ENCODE results near the gene SLC25A4.
A peak's percentile ranks its signal among the peaks of the same experiment; 100 is the strongest.
"Not testable (repeated sequence)": the region's sequence is repeated elsewhere in the genome, so short reads cannot be mapped to it uniquely, and the experiment has no call there.

Gene SLC25A4

DNA sequence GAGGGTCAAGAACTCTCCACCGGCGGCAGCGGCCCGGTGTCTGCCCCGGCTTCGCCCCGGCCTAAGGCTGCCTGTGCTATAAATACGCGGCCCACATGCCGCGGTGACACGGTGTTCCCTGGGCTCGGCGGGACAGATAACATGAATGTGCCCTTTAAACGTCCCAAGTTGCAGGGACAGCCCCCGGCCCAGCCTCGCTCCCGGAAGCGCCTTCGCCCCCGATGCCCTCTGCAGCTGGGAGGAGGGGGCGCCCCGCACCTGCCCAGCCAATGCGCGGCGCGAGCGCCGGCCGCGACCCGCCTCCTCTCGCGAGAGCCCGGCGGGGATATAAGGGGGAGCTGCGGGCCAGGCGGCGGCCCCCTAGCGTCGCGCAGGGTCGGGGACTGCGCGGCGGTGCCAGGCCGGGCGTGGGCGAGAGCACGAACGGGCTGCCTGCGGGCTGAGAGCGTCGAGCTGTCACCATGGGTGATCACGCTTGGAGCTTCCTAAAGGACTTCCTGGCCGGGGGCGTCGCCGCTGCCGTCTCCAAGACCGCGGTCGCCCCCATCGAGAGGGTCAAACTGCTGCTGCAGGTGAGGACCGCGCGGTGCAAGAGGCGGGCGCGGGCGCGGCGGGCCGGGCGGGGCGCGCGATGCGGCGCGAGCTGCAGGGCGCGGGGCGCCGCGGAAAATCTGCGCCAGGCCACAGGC lies at the start of gene SLC25A4:
TSS of gene SLC25A4 (plus strand) at position 355 of the 689 bp plus-strand sequence. CDS start at position 462, 107 bp downstream.
- DNase-seq: peak; percentile 93 to 94
- Mint-ChIP-seq H3K4me1 (peaks cover 14% of the 10 kb centered on the region), H3K27ac (peak within 1 kb of the TSS; percentile 75 to 94), H3K4me3 (peak within 1 kb of the TSS; percentile 92 to 97), H3K27me3 (peaks cover 22% of the 10 kb centered on the region), H3K9me3 (no peaks in the 10 kb centered on the region)
- peak; percentile 96 for ATAC-seq

- Mint-ChIP-seq H3K4me1 (no peaks in the 10 kb centered on the region), H3K27me3 (peaks cover 35% of the 10 kb centered on the region), H3K9me3 (no peaks in the 10 kb centered on the region), H3K27ac (no peak overlapping the region), H3K4me3 (no peak overlapping the region)
- ATAC-seq (no peak), DNase-seq (no peak)
Observed at GRCh38 chr4:185093603-185094002, 49.5 kb upstream of the SLC25A4 start.

GRCh38 chr4:185096032-185096653 lies 46.9 kb upstream of the SLC25A4 start:
- no peaks in the 10 kb centered on the region for H3K9me3 Mint-ChIP-seq
- peaks cover 17% of the 10 kb centered on the region for H3K27me3 Mint-ChIP-seq
- DNase-seq: peak in 1 of 2 donors; percentile 18
- H3K27ac Mint-ChIP-seq: no peak overlapping the region
- H3K4me3 Mint-ChIP-seq: no peak overlapping the region
- no peak for ATAC-seq
- H3K4me1 Mint-ChIP-seq: no peaks in the 10 kb centered on the region

DNA sequence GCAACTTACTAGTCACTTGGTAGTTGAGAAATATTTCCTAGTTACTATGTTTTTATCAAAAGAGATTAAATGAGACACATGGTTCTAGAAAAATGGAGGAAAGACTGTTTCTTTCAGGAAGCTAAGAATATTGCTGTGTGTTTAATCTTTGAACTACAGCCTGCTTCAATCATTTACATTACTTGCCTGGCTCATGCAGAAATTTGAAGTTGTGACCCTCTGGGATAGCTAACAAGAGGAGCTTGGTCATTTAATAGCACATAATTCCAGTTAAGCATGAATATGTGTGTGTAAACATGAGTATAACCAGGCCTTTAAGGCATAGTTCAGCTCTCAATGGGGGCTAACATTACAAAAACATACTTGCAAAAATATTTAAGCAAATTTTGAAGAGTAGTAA lies 44.6 kb upstream of the SLC25A4 start:
- no peaks in the 10 kb centered on the region for H3K4me1 Mint-ChIP-seq
- no peak overlapping the region for H3K27ac Mint-ChIP-seq
- H3K4me3 Mint-ChIP-seq: no peak overlapping the region
- no peaks in the 10 kb centered on the region for H3K9me3 Mint-ChIP-seq
- peaks cover 22% of the 10 kb centered on the region for H3K27me3 Mint-ChIP-seq
- DNase-seq: no peak
- ATAC-seq: no peak

DNA sequence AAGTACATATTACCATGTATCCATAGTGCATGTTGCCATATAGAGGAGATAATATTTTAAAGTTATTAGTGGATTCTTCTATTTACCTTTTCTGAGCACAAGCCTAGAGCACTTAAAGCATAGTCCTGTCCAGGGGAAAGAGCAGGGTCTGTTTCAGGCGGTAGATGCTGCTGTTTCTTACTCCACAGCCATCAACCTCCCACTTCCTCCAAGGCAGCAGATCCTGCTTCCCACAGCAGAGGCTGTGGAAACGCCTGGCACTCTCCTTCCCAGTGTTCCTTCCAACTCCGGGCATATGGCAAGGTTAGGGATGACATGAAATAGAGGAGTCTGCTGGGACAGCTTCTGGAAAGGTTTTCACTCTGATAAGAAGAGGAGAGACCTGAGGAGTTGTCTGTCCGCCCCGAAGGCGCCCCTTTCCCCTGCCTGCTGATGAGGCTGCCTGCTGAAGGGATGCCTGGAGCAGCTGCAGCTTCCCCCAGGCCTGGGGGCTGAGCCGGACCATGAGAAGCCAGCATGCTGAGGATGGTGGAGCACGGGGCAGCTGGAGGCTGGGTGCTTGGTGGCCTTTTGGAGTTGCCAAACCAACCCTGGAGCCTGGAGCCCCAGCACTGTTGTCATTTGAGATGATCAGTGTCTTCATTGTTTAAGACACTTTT lies 43.9 kb upstream of the SLC25A4 start:
- no peak for ATAC-seq
- DNase-seq: no peak
- Mint-ChIP-seq H3K4me1 (no peaks in the 10 kb centered on the region), H3K27ac (no peak overlapping the region), H3K9me3 (no peaks in the 10 kb centered on the region), H3K4me3 (no peak overlapping the region), H3K27me3 (peaks cover 29% of the 10 kb centered on the region)

- DNase-seq (no peak), ATAC-seq (no peak)
- Mint-ChIP-seq H3K4me3 (no peak overlapping the region), H3K4me1 (no peaks in the 10 kb centered on the region), H3K9me3 (no peaks in the 10 kb centered on the region), H3K27ac (no peak overlapping the region), H3K27me3 (peaks cover 29% of the 10 kb centered on the region)
Observed at GRCh38 chr4:185099940-185100339, 43.1 kb upstream of the SLC25A4 start.

DNA sequence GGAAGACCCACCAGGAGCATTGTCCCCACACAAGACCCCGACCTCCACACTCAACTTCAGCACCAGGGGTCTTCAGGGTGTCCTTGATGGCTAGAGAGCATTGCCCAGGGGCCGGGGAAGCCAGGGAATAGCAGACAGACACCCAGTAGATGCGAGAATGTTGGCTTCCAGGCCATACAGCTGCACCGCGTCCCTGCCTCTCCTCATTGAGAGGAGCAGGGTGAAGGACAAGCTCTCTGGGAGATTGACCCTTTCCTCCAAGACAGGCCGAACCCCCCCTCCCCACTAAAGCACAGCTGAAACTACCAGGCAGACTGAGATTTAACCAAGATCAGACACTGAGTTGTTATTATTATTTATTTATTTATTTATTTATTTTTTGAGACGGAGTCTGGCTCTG lies 42.6 kb upstream of the SLC25A4 start:
- Mint-ChIP-seq H3K4me1 (no peaks in the 10 kb centered on the region), H3K27ac (no peak overlapping the region), H3K27me3 (peaks cover 29% of the 10 kb centered on the region), H3K4me3 (no peak overlapping the region), H3K9me3 (no peaks in the 10 kb centered on the region)
- DNase-seq: no peak
- ATAC-seq: no peak

- no peak for ATAC-seq
- no peak for DNase-seq
- no peaks in the 10 kb centered on the region for H3K4me1 Mint-ChIP-seq
- H3K27me3 Mint-ChIP-seq: peaks cover 28% of the 10 kb centered on the region
- H3K9me3 Mint-ChIP-seq: no peaks in the 10 kb centered on the region
- H3K4me3 Mint-ChIP-seq: no peak overlapping the region
- H3K27ac Mint-ChIP-seq: no peak overlapping the region
Observed at GRCh38 chr4:185101354-185101890, 41.6 kb upstream of the SLC25A4 start.

- Mint-ChIP-seq H3K4me1 (no peaks in the 10 kb centered on the region), H3K27me3 (peaks cover 38% of the 10 kb centered on the region), H3K27ac (no peak overlapping the region), H3K4me3 (no peak overlapping the region), H3K9me3 (no peaks in the 10 kb centered on the region)
- DNase-seq (no peak), ATAC-seq (no peak)
Observed at GRCh38 chr4:185104733-185105132, 38.3 kb upstream of the SLC25A4 start.

- Mint-ChIP-seq H3K9me3 (no peaks in the 10 kb centered on the region), H3K27me3 (peaks cover 43% of the 10 kb centered on the region), H3K27ac (no peak overlapping the region), H3K4me3 (no peak overlapping the region), H3K4me1 (no peaks in the 10 kb centered on the region)
- DNase-seq (no peak), ATAC-seq (no peak)
Observed at GRCh38 chr4:185106353-185106752, 36.7 kb upstream of the SLC25A4 start.

- DNase-seq, ATAC-seq, H3K9me3 Mint-ChIP-seq, H3K4me3 Mint-ChIP-seq, H3K4me1 Mint-ChIP-seq, H3K27ac Mint-ChIP-seq: not testable (repeated sequence)
- H3K27me3 Mint-ChIP-seq: peaks cover 33% of the 10 kb centered on the region
Observed at GRCh38 chr4:185107574-185107973, 35.5 kb upstream of the SLC25A4 start.

- H3K9me3 Mint-ChIP-seq: no peaks in the 10 kb centered on the region
- ATAC-seq (no peak), DNase-seq (no peak)
- no peak overlapping the region for H3K27ac Mint-ChIP-seq
- H3K4me1 Mint-ChIP-seq: no peaks in the 10 kb centered on the region
- peaks cover 31% of the 10 kb centered on the region for H3K27me3 Mint-ChIP-seq
- H3K4me3 Mint-ChIP-seq: no peak overlapping the region
Observed at GRCh38 chr4:185108185-185108584, 34.9 kb upstream of the SLC25A4 start.

DNA sequence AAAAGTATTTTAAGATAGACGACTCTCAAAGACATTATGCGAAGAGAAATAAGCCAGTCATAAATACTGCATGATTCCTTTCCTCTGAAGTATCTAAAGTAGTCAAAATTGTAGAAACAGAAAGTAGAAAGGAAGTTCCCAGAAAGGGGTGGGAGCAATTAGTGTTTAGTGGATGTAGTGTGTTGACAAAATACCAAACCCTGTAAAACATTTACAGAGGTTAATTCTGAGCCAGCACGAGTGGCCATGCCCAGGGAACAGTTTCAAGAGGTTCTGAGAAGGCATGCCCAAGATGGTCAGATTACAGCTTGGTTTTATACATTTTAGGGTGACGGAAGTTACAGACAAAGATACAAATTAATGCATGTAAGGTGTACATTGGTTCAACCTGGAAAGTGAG lies 34.4 kb upstream of the SLC25A4 start:
- no peak overlapping the region for H3K27ac Mint-ChIP-seq
- peaks cover 29% of the 10 kb centered on the region for H3K27me3 Mint-ChIP-seq
- no peak overlapping the region for H3K4me3 Mint-ChIP-seq

GRCh38 chr4:185109736-185110135 lies 33.3 kb upstream of the SLC25A4 start:
- DNase-seq (no peak), ATAC-seq (no peak)
- no peak overlapping the region for H3K4me3 Mint-ChIP-seq
- H3K27ac Mint-ChIP-seq: no peak overlapping the region
- H3K9me3 Mint-ChIP-seq: no peaks in the 10 kb centered on the region
- H3K27me3 Mint-ChIP-seq: peaks cover 31% of the 10 kb centered on the region
- no peaks in the 10 kb centered on the region for H3K4me1 Mint-ChIP-seq

More for the DNA sequence above, 34.4 kb upstream of the SLC25A4 start:
- Mint-ChIP-seq H3K4me1 (no peaks in the 10 kb centered on the region), H3K9me3 (no peaks in the 10 kb centered on the region)
- DNase-seq: no peak
- ATAC-seq: no peak

DNA sequence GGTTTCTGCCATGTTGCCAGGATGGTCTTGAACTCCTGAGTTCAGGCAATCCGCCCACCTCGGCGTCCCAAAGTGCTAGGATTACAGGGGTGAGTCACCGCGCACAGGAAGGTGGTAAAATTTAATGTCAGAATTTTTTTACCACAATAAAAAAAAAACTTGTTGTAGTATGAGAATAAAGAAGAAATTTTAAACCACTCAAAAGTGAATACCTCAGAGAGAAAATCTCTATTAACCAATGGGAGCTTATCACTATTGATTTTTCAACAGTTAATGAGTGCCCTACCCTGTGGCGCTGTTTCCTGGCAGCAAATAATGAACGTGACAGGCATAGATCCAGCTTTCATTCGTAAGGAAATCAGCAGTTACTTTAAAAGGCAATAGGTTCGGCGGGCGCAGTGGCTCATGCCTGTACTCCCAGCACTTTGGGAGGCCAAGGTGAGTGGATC lies 32.7 kb upstream of the SLC25A4 start:
- no peak for ATAC-seq
- Mint-ChIP-seq H3K27ac (no peak overlapping the region), H3K4me3 (no peak overlapping the region), H3K27me3 (peaks cover 31% of the 10 kb centered on the region), H3K9me3 (no peaks in the 10 kb centered on the region), H3K4me1 (no peaks in the 10 kb centered on the region)
- DNase-seq: no peak

GRCh38 chr4:185112104-185112503 lies 31.0 kb upstream of the SLC25A4 start:
- DNase-seq: no peak
- Mint-ChIP-seq H3K9me3 (no peaks in the 10 kb centered on the region), H3K4me1 (no peaks in the 10 kb centered on the region), H3K27ac (no peak overlapping the region), H3K4me3 (no peak overlapping the region), H3K27me3 (peaks cover 36% of the 10 kb centered on the region)
- ATAC-seq: no peak
